Testis (tissue), 3 donors: Measurements from ENCODE around the gene DIO1. TPM values are rescaled to one million over a fixed set of nuclear protein-coding genes. Genes with fewer than 3 reads are reported as not detected.

Experiments used
- DNase-seq: peaks from one replicate; pipeline ENCODE4 v3.0.0-alpha.2; 2019
- H3K27ac ChIP-seq, 2 donors: fragments of 200-600 bp; sonication (generic); one replicate each; pipeline ENCODE4 v1.5.1; 2019
- H3K27me3 ChIP-seq: fragments of 200-600 bp; sonication (generic); one replicate; pipeline ENCODE4 v1.5.1; 2019
- H3K36me3 ChIP-seq: fragments of 200-600 bp; sonication (generic); one replicate; pipeline ENCODE4 v1.5.1; 2017; ENCODE audit warnings: low read depth; ENCODE audit errors: missing control alignments
- H3K4me1 ChIP-seq: fragments of 200-600 bp; sonication (generic); one replicate; pipeline ENCODE4 v1.5.1; 2019
- H3K4me3 ChIP-seq, 2 donors: fragments of 200-600 bp; sonication (generic); one replicate each; pipeline ENCODE4 v1.5.1; 2017 to 2019
- H3K9me3 ChIP-seq: fragments of 200-600 bp; sonication (generic); one replicate; pipeline ENCODE4 v1.5.1; 2017
- POLR2A ChIP-seq: fragments of 450-650 bp; IDR thresholded peaks from one replicate; pipeline ENCODE4 v1.6.1; 2017; ENCODE audit warnings: antibody characterized with exemption, mild to moderate bottlenecking, moderate library complexity
- WGBS, 2 donors: methylation state at CpG; one replicate each; pipeline ENCODE4 v1.1.5; 2018; 5-methylcytosine and 5-hydroxymethylcytosine counted together
- intact Hi-C: fragments of 100-400 bp; cut with DNase I; formaldehyde crosslinking; loops from one replicate; pipeline ENCODE4 v1.15.1; 2023; ENCODE audit warnings: low total_unique reads
- polyA plus RNA-seq: library from polyadenylated mRNA; stranded (reverse); fragments of 350-450 nt; fragmentation: Illumina TruSeq; extraction: RNeasy Lipid Tissue Mini Kit (QIAGEN cat#74804); gene quantifications from one replicate; pipeline ENCODE4 v1.2.3, GENCODE V29; 2014; ENCODE audit warnings: low read depth, low replicate concordance; ENCODE audit not compliant: insufficient read depth
- total RNA-seq, 2 donors: library from RNA; depleted of rRNA; stranded (reverse); fragments of >200 nt; gene quantifications; one replicate each; pipeline ENCODE4 v1.2.3, GENCODE V29; 2016
- TF ChIP-seq, protein P1 (sequence below), 3 experiments: fragments of 450-650 bp in 2 of 3; fragments of 200-600 bp in 1 of 3; sonication (generic) in 1 of 3; IDR thresholded peaks; one replicate each; pipeline ENCODE4 v1.5.1; 2016 to 2019; ENCODE audit warnings: antibody characterized with exemption in 3 of 3, mild to moderate bottlenecking in 2 of 3, moderate library complexity in 1 of 3

The DIO1 gene
- total and polyA plus RNA-seq, 3 donors from 2014 or later = 0.81 to 1.7 TPM; not detected in 1

DNA sequence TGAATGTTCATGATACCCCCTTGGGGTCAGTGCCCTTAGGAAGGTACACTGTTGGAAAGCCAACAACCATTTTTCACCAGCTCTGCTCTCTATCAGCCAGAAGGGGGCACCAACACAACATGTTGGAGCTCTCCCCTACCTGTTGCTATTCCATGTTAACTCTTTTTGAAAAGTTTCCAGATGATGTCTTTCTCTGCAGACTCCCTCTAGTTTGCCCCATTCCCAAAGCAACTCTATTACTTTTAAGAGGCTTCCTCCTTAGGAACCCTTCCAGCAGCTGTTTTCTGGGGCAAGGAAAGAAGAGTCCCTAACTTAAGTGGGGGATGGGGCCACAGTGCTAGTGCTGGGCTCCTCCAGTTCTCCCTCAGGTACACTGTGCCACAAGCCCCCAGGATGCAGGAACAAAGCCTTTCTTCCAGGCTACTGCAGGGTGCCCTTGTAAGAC is 33.0 kb upstream of the DIO1 start:
- TF ChIP-seq, protein P1, sequence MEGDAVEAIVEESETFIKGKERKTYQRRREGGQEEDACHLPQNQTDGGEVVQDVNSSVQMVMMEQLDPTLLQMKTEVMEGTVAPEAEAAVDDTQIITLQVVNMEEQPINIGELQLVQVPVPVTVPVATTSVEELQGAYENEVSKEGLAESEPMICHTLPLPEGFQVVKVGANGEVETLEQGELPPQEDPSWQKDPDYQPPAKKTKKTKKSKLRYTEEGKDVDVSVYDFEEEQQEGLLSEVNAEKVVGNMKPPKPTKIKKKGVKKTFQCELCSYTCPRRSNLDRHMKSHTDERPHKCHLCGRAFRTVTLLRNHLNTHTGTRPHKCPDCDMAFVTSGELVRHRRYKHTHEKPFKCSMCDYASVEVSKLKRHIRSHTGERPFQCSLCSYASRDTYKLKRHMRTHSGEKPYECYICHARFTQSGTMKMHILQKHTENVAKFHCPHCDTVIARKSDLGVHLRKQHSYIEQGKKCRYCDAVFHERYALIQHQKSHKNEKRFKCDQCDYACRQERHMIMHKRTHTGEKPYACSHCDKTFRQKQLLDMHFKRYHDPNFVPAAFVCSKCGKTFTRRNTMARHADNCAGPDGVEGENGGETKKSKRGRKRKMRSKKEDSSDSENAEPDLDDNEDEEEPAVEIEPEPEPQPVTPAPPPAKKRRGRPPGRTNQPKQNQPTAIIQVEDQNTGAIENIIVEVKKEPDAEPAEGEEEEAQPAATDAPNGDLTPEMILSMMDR (IDR thresholded peaks at IDR 0.05) = peak; percentile 26 to 53 (median 46)
- no peak for TF ChIP-seq POLR2A
- Histone ChIP-seq H3K9me3 (no peaks in the 10 kb centered on the region), H3K4me1 (no peaks in the 10 kb centered on the region), H3K27ac (no peak overlapping the region), H3K36me3 (no peaks in the 10 kb centered on the region), H3K4me3 (no peak overlapping the region), H3K27me3 (no peaks in the 10 kb centered on the region)
- DNase-seq = peak; percentile 25
- intact Hi-C loops = no loop called here

DNA sequence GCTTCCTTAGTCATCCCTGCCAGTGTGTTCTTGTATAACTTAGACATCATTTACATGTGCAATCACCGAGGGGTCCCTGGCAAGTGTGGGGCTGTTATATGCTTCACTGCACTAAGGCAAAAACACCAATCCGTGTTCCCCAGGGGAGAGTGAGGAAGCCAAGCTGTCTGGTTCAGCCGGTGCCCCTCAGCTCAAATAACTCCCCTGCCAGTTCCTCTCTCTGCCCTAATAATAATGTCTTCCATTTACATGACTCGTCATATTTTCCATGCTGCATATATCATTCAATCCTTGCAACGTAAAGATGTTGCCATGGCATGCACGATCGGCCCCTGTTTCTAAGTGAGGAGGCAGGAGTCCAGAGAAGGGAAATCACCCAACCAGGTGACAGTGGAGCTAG is 31.5 kb upstream of the DIO1 start:
- Histone ChIP-seq H3K4me1 (no peaks in the 10 kb centered on the region), H3K27me3 (no peaks in the 10 kb centered on the region), H3K27ac (no peak overlapping the region), H3K36me3 (no peaks in the 10 kb centered on the region), H3K4me3 (no peak overlapping the region), H3K9me3 (no peaks in the 10 kb centered on the region)
- TF ChIP-seq POLR2A = no peak
- TF ChIP-seq, protein P1 (IDR thresholded peaks at IDR 0.05) = no peak
- intact Hi-C loops = no loop called here
- WGBS, 2 donors = 78 to 81% methylated on average over 7 of the region's 7 CpGs
- no peak for DNase-seq

DNA sequence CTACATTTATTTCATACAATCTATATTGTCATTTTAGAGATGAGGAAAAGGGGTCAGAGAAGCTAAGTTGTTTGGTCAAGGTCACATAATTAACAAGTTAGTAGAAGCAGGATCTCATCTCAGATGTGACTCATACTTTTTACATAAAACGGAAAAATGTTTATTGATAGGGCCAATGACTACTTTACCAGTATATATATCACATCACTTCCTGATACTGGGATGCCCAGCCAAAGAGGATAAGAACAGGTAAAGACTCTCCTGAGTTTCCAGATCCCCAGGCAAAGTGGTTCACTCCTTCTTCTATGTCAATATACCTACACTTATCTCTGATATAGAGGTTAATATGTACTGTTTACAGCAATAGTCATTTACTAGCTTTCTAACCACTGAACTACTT is 25.4 kb upstream of the DIO1 start:
- WGBS, 2 donors = 62 to 100% methylated on average over 1 of the region's 1 CpG
- no peak for TF ChIP-seq POLR2A
- TF ChIP-seq, protein P1 (IDR thresholded peaks at IDR 0.05) = no peak
- Histone ChIP-seq H3K36me3 (no peaks in the 10 kb centered on the region), H3K4me3 (no peak overlapping the region), H3K27ac (no peak overlapping the region), H3K4me1 (no peaks in the 10 kb centered on the region), H3K9me3 (no peaks in the 10 kb centered on the region), H3K27me3 (no peaks in the 10 kb centered on the region)
- intact Hi-C loops = no loop called here
- DNase-seq = no peak

DNA sequence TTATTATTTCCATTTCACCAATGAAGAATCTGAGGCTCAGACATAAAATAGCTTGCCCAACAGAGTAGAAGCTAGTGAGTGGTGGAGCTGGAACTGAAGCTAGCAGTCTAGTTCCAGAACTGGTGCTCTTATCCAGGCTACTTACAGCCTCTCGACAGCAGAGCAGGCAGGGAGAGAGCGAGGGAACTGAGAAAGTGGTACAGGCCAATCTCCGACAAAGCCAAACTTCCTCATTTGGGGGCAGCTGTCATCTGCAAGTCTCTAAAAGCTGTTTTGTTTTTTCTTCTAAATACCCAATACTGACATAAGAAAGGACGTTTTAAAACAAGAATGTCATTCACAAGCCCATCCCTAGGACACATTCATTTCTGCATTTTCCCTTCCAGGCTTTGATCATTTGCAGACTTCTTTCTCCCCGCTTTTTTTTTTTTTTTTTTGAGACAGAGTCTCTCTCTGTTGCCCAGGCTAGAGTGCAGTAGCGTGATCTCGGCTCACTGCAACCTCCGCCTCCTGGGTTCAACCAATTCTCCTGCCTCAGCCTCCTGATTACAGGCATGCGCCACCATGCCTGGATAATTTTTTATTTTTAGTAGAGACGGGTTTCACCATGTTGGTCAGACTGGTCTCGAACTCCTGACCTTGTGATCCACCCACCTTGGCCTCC is 24.4 kb upstream of the DIO1 start:
- Histone ChIP-seq H3K27me3 (no peaks in the 10 kb centered on the region), H3K27ac (no peak overlapping the region), H3K36me3 (no peaks in the 10 kb centered on the region), H3K4me1 (no peaks in the 10 kb centered on the region), H3K9me3 (no peaks in the 10 kb centered on the region), H3K4me3 (no peak overlapping the region)
- intact Hi-C loops = no loop called here
- DNase-seq = no peak
- WGBS, 2 donors = 83 to 93% methylated on average over 11 of the region's 11 CpGs
- TF ChIP-seq POLR2A = no peak
- TF ChIP-seq, protein P1 (IDR thresholded peaks at IDR 0.05) = no peak

DNA sequence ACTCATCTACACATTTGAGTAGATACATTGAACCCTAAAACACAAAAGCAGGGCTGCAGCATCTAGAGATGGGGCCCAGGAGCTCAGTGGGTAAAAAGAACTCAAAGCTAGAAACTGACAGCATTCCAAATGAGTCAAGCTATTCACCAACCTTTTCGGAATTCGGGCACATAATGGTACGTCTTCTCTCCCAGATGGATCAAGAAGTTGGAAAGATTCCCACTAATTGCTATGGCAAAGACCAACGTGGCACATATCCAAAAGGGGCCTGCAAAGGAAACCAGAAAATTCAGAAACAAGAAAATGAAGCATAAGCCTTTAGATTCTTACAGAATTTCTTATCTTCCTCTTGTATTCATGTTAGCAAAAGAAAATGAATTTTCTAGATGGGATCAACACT is 22.8 kb upstream of the DIO1 start:
- no peaks in the 10 kb centered on the region for H3K4me1 ChIP-seq
- 75 to 79% methylated on average over 4 of the region's 4 CpGs for WGBS, 2 donors
- H3K4me3 ChIP-seq = no peak overlapping the region
- H3K27me3 ChIP-seq = no peaks in the 10 kb centered on the region
- intact Hi-C loops = no loop called here
- DNase-seq = no peak
- H3K27ac ChIP-seq = no peak overlapping the region
- H3K36me3 ChIP-seq = no peaks in the 10 kb centered on the region
- no peak for TF ChIP-seq POLR2A
- TF ChIP-seq, protein P1 (IDR thresholded peaks at IDR 0.05) = no peak
- H3K9me3 ChIP-seq = no peaks in the 10 kb centered on the region
